Measurements from ENCODE around the gene ARRDC1.
"Not testable (repeated sequence)": the region's sequence is repeated elsewhere in the genome, so short reads cannot be mapped to it uniquely, and the experiment has no call there.

Gene ARRDC1

GRCh38 chr9:137588311-137588710, 17.2 kb upstream of the ARRDC1 start:
- no peak for DNase-seq

DNA sequence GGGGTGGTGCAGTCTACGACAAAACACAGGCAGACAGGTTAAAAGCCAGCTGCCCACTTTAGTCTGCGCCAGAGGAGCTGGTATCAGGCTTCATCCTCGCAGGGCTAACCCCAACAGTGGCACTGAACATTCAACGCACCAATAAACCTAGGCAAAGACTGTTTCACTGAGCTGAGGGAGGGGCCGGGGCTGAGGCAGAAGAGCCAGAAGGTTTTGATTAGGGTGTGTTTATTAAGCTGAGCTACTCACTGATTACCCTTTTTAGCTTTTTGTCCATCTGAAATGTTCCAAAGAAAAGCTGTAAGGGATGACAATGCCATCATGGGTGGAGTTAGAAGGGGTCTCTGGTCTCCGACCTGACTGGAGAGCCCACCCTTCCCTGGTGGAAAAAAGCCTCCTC, 16.6 kb upstream of the ARRDC1 start:
- no peak for DNase-seq

GRCh38 chr9:137589441-137590122, 15.9 kb upstream of the ARRDC1 start:
- no peak for DNase-seq

DNA sequence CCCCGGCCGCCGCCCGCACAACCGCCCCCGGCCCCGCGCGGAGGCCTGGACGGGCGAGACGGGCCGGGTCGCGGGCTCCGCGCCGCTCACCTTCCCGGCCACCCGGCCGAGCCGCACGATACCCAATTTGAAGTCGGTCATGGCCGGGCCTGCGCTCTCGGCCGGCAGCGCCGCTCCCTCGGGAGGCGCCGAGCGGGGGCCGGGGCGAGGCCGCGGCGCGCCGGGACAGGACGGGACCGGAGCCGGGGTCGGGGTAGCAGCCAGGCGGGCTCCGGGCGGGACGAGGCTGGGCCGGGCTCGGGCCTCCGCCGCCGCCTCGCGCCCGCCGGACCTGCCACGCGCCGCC, 15.4 kb upstream of the ARRDC1 start:
- DNase-seq, result no peak

DNA sequence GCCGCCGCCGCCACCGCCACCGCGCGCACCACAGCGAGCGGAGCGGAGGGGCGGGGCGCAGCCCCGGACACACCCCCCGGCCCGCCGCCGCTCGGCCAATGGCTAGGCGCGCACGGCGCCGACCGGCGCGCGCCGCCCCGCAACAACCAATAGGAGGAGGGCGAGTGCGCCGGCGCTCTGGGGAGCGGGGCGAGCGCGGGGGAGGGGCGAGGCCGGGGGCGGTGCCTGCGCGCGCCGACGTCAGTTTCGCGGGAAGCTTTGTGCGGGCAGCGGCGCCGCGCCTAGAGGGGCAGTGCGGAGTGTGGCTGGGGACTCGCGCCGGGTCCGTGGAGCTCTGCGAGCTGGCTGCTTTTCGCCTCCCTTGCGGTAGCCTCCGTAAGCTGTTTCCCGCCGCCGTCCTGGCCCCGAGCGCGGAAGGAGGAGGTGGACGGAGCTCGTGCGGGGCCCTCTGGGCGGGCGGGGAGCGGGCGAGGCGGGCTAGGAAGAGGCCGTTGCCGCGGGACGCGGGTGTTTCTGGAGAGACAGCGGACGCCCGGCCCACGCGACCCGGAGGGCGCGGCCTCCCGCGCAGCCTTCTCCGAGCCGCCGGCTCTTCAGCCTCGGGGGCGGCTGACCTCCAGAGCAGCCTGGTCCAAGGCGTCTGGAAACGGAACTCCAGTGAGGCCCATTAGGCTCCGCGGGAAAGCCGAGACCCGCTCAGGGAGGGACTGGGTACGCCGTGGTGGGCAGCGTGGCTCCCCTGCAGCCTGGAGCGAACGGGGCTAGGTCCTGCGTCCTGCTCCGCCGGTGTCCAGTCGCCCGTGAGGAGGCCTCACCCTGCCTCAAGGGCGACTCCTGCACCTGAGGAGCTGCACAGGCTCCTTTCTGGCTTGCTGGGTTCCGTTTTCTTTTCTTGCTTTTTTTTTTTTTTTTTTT, 14.8 kb upstream of the ARRDC1 start, which contains the start of gene ZMYND19:
TSS of gene ZMYND19 (minus strand) at position 44 of the 915 bp plus-strand sequence. CDS start 249 bp downstream, outside the sequence.
- peak; percentile 90 for DNase-seq

DNA sequence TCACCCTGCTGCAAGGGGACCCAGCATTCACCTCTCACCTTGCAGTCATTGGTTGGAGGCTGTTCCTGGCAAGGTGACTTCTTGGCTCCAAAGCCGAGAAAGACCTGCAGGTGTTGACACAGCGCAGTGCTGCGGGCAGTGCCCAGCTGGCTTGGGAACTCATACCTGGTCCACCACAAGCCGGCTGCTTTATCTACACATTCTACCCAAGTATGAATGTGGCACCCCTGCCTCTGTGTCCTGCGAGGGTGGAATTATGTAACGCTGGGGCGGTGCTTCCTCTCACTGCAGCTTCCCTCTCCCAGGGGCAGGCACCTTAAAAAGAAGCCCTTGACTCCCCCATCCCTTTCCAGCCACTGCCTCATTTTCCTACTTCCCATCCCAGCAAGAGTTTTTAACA, 12.7 kb upstream of the ARRDC1 start:
- DNase-seq, result no peak

DNA sequence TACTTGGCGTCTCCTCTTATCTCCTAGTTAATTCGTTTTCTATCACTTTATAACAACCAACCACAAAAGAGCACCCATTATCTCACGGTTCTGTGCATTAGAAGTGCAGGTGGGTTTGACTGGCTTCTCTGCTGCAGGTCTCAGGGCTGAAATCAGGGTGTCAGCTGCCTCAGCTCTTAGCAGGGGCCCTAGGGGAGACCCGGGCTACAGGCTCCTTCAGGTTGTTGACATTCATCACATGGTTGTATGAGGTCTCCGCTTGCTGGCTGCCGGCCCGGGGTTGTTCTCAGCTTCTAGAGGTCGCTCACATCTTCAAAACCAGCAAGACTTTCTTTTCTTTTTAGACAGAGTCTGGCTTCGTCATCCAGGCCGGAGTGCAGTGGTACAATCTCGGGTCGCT, 12.3 kb upstream of the ARRDC1 start:
- no peak for DNase-seq

DNA sequence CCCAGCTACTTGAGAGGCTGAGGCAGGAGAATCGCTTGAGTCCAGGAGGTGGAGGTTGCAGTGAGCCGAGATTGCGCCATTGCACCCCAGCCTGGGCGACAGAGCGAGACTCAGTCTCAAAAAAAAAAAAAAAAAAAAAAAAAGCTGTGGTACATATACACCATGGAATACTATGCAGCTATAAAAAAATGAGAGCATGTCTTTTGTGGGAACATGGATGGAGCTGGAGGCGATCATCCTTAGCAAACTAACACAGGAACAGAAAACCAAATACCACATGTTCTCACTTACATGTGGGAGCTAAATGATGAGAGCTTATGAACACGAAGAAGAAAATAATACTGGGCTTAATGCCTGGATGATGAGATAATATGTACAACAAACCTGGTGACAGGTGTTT, 8.9 kb upstream of the ARRDC1 start:
- not testable (repeated sequence) for DNase-seq

GRCh38 chr9:137598943-137599342, 6.5 kb upstream of the ARRDC1 start:
- no peak for DNase-seq

GRCh38 chr9:137602661-137603060, 2.8 kb upstream of the ARRDC1 start:
- DNase-seq, result no peak

DNA sequence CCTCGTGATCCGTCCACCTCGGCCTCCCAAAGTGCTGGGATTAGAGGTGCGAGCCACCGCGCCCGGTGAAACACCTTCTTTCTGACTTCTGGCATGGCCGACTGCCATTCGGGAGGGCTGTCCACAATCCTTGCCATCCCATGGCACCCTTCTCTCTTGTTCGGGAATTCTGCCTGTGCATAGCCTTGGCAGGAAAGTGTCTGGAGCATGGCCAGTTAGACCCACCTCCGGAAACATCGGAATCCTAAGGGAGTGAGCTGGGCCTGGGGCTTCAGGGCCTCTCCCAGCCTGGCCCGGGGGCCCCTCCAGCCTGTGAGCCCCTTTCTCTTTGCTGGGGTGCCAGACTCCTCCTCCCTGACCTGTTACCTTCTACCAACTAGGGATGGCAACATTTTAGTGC, 1.6 kb upstream of the ARRDC1 start:
- no peak for DNase-seq

GRCh38 chr9:137604345-137605086, 970 bp upstream of the ARRDC1 start:
- no peak for DNase-seq

DNA sequence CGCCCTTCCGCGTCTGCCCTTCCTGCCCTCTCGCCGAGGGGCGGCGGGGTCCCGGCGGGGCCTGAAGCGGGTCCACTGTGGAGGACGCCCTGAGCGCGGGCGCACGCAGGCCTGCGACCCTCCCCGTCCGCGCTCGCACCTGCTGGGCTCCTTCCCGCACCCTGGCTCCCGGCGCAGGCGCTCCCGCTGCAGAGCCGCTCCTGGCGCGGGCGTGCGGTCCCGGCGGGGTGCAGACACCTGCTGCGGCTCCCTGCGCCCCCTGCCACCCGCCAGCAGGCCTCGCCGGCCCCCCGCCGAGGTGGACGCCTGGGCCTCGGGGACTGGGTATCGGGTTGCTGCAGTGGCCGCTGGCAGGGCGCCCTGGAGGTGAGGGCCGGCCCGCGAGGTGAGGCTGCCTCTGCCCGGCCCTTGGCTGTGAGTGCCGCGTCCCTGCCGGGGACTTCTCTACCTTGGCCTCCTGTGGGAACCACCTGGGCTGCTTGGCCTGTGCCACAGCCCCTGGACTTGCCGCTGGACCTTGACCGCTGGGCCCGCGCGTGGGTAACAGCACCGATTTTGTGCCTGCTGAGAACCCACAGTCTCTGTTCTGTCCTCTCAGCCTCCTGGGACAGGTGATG, 627 bp downstream of the ARRDC1 start:
- peak; percentile 23 for DNase-seq

DNA sequence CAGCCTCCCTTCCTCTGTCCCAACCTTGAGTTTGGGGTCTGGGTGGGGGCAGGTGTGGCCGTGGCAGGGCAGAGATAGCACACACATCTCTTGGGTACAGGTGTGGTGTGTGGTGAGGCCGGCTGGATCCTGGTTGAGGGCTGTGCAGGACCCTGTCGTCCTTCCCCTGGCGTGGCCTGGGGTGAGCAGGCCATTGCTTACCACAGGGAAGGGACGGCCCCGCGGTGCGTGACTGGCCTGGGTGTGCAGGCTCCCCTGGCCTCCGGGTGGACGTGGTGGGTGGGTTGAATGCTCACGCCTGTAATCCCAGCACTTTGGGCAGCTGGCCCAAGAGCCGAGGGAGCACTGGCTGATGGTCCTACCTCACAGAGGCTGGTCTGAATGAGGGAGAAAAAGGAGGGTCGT, 1.2 kb downstream of the ARRDC1 start:
- DNase-seq, result no peak

DNA sequence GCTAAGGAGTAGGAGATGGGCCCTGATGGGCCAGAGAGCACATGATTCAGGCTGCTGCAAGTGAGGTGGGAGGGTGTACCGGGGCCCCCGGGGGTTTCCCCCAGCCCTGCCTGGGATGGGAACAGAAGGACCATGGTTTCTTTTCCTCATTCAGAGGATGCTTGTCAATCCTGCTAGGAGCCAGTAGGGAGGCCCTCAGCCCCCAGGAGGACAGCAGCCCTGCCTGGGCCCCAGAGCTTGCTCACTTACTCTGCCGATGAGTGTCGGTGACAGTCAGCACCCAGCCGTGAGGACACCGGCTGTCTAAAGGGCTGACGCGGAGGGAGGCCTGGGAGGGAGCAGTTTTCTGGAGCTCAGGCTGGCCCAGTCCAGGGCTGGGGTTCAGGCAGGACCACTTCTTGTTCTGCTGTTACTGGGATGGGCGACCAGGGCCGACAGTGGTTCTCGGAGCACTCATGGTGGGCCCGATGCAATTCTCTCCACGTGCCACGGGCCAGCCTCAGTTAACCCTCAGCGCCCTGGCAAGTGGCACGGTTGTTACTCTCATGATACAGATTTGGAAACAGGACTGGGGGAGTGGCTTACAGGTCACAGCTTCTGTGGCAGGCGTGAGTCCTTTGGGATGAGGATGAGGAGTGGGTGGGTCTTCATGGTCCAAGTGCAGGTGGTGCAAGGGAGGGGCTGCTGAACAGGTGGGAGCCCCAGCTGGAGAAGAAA, 1.8 kb downstream of the ARRDC1 start:
- DNase-seq, result no peak

DNA sequence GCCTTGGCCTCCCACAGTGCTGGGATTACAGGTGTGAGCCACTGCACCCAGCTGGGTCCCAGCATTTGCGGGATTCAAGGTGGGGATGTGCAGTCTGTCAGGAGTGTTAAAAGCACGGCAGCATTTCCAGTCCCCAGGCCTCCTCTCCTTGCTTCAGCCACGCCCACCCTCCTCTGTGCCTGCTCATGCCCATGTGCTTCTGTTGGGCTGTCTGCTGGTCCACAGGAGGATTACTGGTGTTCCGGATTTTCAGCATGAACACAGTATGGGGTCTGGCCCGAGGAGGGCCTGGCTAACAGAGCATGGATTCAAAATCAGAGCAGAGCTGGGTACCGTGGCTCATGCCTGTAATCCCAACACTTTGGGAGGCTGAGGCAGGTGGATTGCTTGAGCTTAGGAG, 5.5 kb downstream of the ARRDC1 start:
- DNase-seq, result no peak

GRCh38 chr9:137611623-137612609, 6.4 kb downstream of the ARRDC1 start:
- peak; percentile 70 for DNase-seq

DNA sequence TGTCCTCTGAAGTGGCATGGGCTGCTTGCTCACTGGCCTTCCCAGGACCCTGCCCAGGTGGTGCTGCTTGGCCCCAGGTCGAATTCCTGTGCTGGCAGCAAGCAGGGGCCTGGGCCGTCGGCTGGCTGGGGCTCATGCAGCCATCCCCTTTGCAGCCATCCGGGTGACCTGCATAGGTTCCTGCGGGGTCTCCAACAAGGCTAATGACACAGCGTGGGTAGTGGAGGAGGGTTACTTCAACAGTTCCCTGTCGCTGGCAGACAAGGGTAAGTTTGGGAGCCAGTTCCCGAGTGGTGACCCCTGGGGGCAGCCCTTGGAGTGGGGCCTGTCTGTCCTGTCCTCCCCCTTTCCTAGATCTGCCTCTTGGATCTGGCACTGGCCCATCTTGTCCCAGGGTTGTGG, 7.3 kb downstream of the ARRDC1 start:
- DNase-seq, result no peak

DNA sequence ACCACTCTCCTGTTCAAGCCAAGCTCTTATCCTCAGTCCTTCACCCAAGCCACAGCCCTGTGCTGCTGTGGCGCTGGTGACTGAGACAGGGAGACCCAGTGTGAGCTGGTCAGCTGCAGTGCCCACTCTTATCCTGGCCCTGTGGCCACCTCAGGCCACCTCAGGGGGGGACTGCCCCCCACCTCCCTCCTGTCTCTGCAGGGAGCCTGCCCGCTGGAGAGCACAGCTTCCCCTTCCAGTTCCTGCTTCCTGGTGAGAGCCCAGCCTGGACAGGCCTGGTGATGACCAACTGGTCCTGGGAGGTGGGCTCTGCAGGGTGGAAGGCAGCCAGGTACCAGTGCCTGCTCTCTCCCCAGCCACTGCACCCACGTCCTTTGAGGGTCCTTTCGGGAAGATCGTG, 7.8 kb downstream of the ARRDC1 start:
- DNase-seq, result no peak

DNA sequence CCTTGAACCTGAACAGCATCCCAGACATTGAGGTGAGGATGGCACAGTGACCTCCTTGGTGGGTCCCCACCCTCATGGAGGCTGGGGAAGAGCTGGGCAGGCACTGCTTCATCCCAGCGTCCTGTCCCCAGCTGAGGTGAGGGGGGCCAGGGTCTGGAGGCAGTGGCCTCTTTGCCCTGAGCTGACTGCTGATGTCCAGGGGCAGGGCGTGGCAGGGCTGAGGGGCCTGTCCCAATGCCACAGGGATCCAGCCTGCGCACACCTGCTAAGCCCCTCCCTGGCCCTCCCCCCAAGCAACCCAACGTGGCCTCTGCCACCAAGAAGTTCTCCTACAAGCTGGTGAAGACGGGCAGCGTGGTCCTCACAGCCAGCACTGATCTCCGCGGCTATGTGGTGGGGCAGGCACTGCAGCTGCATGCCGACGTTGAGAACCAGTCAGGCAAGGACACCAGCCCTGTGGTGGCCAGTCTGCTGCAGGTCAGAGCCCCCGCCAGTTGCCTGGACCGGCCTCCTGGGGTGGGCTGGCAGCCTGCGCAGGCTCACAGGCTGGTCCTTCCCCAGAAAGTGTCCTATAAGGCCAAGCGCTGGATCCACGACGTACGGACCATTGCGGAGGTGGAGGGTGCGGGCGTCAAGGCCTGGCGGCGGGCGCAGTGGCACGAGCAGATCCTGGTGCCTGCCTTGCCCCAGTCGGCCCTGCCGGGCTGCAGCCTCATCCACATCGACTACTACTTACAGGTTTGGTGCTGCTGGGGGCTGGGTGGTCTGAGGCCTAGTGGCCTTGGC, 8.4 kb downstream of the ARRDC1 start:
- no peak for DNase-seq
